Smooth muscle cell (in vitro differentiated cells): Measurements from ENCODE around the gene LCN15. TPM values are rescaled to one million over a fixed set of nuclear protein-coding genes. Genes with fewer than 3 reads are reported as not detected.
"Not testable (repeated sequence)": the region's sequence is repeated elsewhere in the genome, so short reads cannot be mapped to it uniquely, and the experiment has no call there.

ENCODE experiments used
- DNase-seq: peaks from one replicate; lab custom pipeline; 2025; ENCODE audit not compliant: unreplicated experiment; lab: John Stamatoyannopoulos, UW
- H2AFZ ChIP-seq: fragments of 200-600 bp; sonication (generic); 2 replicates; pipeline ENCODE4 v1.6.0; 2016; ENCODE audit warnings: antibody characterized with exemption, low read depth, mild to moderate bottlenecking
- H3F3A ChIP-seq: fragments of 200-600 bp; sonication (generic); 2 replicates; pipeline ENCODE4 v1.6.0; 2017; ENCODE audit warnings: antibody characterized with exemption, low read depth
- H3K27ac ChIP-seq: fragments of 200-600 bp; sonication (generic); 2 replicates; pipeline ENCODE4 v1.5.1; 2016; ENCODE audit warnings: low read depth, mild to moderate bottlenecking
- H3K27me3 ChIP-seq: fragments of 200-600 bp; sonication (generic); 2 replicates; pipeline ENCODE4 v1.6.1; 2016; ENCODE audit warnings: low read depth, mild to moderate bottlenecking
- H3K36me3 ChIP-seq: fragments of 200-600 bp; sonication (generic); 2 replicates; pipeline ENCODE4 v1.5.1; 2016; ENCODE audit warnings: low read depth
- H3K4me1 ChIP-seq: fragments of 200-600 bp; sonication (generic); 2 replicates; pipeline ENCODE4 v1.5.1; 2016; ENCODE audit warnings: low read depth
- H3K4me2 ChIP-seq: fragments of 200-600 bp; sonication (generic); 2 replicates; pipeline ENCODE4 v1.6.0; 2016; ENCODE audit warnings: mild to moderate bottlenecking
- H3K4me3 ChIP-seq: fragments of 200-600 bp; sonication (generic); 2 replicates; pipeline ENCODE4 v1.5.1; 2016; ENCODE audit warnings: mild to moderate bottlenecking
- H3K79me2 ChIP-seq: fragments of 200-600 bp; sonication (generic); 2 replicates; pipeline ENCODE4 v1.6.0; 2016; ENCODE audit warnings: low read depth, mild to moderate bottlenecking
- H3K9ac ChIP-seq: fragments of 200-600 bp; sonication (generic); 2 replicates; pipeline ENCODE4 v1.6.0; 2016; ENCODE audit warnings: low read depth
- H3K9me3 ChIP-seq: fragments of 200-600 bp; sonication (generic); replicated peaks from 2 replicates; pipeline ENCODE4 v1.5.1; 2016; ENCODE audit warnings: low read depth
- H4K20me1 ChIP-seq: fragments of 200-600 bp; sonication (generic); 2 replicates; pipeline ENCODE4 v1.6.0; 2016; ENCODE audit warnings: low read depth
- WGBS: methylation state at CpG from one replicate; pipeline ENCODE4 v1.1.7; 2016; ENCODE audit warnings: low lambda C conversion rate; 5-methylcytosine and 5-hydroxymethylcytosine counted together
- polyA plus RNA-seq: library from polyadenylated mRNA; unstranded; fragments of >200 nt; fragmentation: Nextera tagmentation; extraction: Ambion mirVana; gene quantifications from 2 replicates; pipeline ENCODE4 v1.2.1, GENCODE V29; 2016
- total RNA-seq: library from RNA; depleted of rRNA; stranded (reverse); fragments of >200 nt; gene quantifications from 2 replicates; pipeline ENCODE4 v1.2.3, GENCODE V29; 2014
- TF ChIP-seq, protein P1 (sequence below): fragments of 200-600 bp; sonication (generic); IDR thresholded peaks from 2 replicates; pipeline ENCODE4 v1.5.1; 2017; ENCODE audit warnings: borderline replicate concordance, mild to moderate bottlenecking, antibody characterized with exemption; ENCODE audit not compliant: insufficient read depth, poor library complexity, severe bottlenecking

The LCN15 gene
- total and polyA plus RNA-seq, 2 experiments from 2014 or later, result not detected

DNA sequence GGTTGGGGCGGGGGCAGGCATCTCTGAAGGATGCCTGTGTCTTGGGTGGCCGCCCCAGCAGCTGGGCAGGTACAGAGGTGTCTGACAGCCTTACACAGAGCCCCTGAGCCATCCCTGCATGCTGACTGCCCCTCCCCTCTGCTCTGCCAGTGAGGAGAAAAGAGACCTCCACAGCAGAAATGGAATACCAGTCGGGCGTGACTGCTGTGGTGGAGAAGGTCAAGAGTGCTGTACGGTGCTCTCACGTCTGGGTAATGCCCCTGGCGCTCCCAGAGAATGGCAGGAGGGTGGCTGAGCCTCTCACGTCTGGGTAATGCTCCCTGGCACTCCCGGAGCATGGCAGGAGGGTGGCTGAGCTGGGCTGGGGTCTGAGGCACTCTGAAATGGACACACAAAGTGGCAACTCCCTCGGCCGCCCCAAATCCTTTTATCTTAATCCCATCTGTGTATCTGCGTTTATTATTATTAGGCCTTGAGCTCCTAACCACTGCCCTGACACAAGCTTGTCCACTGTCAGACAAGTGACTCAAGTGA is 41.0 kb upstream of the LCN15 start:
- DNase-seq, result no peak
- Histone ChIP-seq H3K4me3 (no peak overlapping the region), H3K27ac (no peak overlapping the region), H3F3A (peaks cover 3% of the 10 kb centered on the region), H3K9ac (no peak overlapping the region), H3K4me1 (peaks cover 25% of the 10 kb centered on the region), H3K4me2 (no peak overlapping the region), H3K79me2 (peaks cover 23% of the 10 kb centered on the region), H2AFZ (no peak overlapping the region), H4K20me1 (peaks cover 17% of the 10 kb centered on the region), H3K9me3 (no peaks in the 10 kb centered on the region), H3K27me3 (no peaks in the 10 kb centered on the region), H3K36me3 (no peaks in the 10 kb centered on the region)
- TF ChIP-seq, protein P1, sequence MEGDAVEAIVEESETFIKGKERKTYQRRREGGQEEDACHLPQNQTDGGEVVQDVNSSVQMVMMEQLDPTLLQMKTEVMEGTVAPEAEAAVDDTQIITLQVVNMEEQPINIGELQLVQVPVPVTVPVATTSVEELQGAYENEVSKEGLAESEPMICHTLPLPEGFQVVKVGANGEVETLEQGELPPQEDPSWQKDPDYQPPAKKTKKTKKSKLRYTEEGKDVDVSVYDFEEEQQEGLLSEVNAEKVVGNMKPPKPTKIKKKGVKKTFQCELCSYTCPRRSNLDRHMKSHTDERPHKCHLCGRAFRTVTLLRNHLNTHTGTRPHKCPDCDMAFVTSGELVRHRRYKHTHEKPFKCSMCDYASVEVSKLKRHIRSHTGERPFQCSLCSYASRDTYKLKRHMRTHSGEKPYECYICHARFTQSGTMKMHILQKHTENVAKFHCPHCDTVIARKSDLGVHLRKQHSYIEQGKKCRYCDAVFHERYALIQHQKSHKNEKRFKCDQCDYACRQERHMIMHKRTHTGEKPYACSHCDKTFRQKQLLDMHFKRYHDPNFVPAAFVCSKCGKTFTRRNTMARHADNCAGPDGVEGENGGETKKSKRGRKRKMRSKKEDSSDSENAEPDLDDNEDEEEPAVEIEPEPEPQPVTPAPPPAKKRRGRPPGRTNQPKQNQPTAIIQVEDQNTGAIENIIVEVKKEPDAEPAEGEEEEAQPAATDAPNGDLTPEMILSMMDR, result no peak
- 87% methylated on average over 12 of the region's 12 CpGs for WGBS

DNA sequence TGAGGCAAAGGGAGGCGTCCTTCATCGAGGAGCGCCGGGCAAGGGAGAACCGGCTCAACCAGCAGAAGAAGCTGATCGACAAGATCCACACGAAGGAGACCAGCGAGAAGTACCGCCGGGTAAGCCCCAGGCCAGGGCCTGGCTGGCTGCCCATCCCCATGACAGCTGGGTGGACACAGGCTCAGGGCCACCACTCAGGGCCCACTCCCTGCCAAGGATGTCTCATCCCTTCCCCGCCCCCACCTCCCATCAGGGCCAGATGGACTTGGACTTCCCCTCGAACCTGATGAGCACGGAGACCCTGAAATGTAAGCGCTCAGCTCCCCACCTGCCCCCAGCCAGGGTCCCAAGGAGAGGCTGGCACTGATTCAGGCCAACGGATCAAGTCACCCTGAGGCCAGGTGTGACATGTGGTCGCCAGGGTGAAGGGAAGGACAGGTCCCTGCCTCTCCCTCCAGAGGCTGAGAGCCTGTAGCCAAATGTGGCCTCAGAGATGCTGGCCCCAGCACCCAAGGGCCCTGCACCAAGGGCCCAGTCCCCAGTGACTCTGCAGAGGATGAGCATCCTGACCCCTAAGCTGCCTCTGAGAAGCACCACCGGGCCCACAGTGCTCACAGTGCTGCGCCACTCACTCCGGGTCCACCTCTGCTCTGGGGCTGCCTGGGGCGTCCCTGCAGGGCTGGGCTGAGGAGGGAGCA is 40.3 kb upstream of the LCN15 start:
- H4K20me1 ChIP-seq, result peaks cover 11% of the 10 kb centered on the region
- no peak overlapping the region for H2AFZ ChIP-seq
- H3K27me3 ChIP-seq, result no peaks in the 10 kb centered on the region
- H3K79me2 ChIP-seq, result peaks cover 17% of the 10 kb centered on the region
- 91% methylated on average over 20 of the region's 20 CpGs for WGBS
- no peak overlapping the region for H3K9ac ChIP-seq
- no peaks in the 10 kb centered on the region for H3F3A ChIP-seq
- TF ChIP-seq, protein P1, result no peak
- H3K4me2 ChIP-seq, result no peak overlapping the region
- no peaks in the 10 kb centered on the region for H3K9me3 ChIP-seq
- no peak overlapping the region for H3K4me3 ChIP-seq
- H3K4me1 ChIP-seq, result peaks cover 21% of the 10 kb centered on the region
- DNase-seq, result no peak
- no peaks in the 10 kb centered on the region for H3K36me3 ChIP-seq
- no peak overlapping the region for H3K27ac ChIP-seq

DNA sequence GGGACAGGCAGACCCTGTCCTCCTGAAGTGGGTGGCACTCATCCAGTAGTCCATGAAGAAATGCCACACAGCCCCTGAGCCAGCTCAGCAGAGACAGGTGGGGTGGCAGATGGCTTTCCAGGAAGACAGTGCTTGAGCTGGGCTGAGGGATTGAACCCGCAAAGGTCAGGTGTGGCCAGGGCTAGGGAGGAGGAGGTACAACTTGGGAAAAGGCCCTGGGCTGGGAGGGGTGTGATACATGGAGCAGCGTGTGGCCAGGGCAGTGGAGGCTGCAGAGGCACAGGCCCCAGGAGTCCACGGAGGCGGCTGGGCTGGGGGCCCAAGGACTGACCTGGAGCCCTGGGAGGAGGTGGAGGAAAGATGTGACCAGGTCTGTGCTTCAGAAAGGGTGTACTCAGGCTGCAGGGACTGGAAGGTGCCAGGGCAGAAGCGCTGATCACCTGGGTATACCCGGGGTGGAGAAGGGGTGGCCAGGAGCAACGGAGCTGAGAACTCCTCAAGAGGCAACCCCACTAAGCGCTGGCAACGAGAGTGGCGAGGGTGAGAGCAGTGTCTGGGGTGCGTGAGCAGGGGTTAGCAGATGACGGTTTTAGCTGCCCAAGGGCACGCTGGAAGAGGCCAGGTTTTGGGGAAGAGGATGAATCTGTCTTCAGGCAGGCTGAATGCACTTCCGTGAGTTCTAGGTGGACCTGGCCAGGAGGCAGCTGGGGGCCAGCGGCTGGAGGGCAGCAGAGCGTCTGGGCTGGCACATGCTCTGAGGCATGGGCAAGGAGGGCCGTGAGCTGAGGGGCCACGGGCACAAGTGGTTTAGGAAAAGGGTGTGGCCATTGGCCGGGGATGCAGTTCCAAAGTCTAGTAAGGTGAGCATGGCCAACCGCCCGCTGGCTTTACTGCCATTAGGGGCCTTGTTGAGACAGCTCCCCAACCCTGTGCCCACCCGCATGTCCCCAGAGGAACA is 39.5 kb upstream of the LCN15 start:
- peaks cover 24% of the 10 kb centered on the region for H3K4me1 ChIP-seq
- H3K27me3 ChIP-seq, result no peaks in the 10 kb centered on the region
- H3K9ac ChIP-seq, result no peak overlapping the region
- H3K27ac ChIP-seq, result no peak overlapping the region
- H3K4me3 ChIP-seq, result no peak overlapping the region
- H3K9me3 ChIP-seq, result no peaks in the 10 kb centered on the region
- no peak for DNase-seq
- H3F3A ChIP-seq, result peaks cover under 1% of the 10 kb centered on the region
- WGBS, result 97% methylated on average over 22 of the region's 22 CpGs
- no peak overlapping the region for H3K4me2 ChIP-seq
- peaks cover 3% of the 10 kb centered on the region for H4K20me1 ChIP-seq
- H2AFZ ChIP-seq, result no peak overlapping the region
- TF ChIP-seq, protein P1, result no peak
- peaks cover 9% of the 10 kb centered on the region for H3K79me2 ChIP-seq
- no peaks in the 10 kb centered on the region for H3K36me3 ChIP-seq

- not testable (repeated sequence) for H3K27me3 ChIP-seq, H3K4me2 ChIP-seq, DNase-seq, H4K20me1 ChIP-seq, H3K4me3 ChIP-seq, H3K27ac ChIP-seq, H3F3A ChIP-seq, H3K9me3 ChIP-seq, H2AFZ ChIP-seq, H3K36me3 ChIP-seq, H3K9ac ChIP-seq, H3K79me2 ChIP-seq
- 97% methylated on average over 8 of the region's 9 CpGs for WGBS
- H3K4me1 ChIP-seq, result peaks cover 24% of the 10 kb centered on the region
Observed at GRCh38 chr9:136803009-136803550, 38.8 kb upstream of the LCN15 start.
